ENCODE measurements around the gene DCST2. TPM values are rescaled to one million over a fixed set of nuclear protein-coding genes. Genes with fewer than 3 reads are reported as not detected.

Gene DCST2
- total and polyA plus RNA-seq, 9 of the 15 experiments (the other 6 are each of a cell fraction or from before 2014, with no cell fraction given) = 0.09 to 0.49 (median 0.11) TPM; not detected in 3

GRCh38 chr1:154998818-154999570 is 34.6 kb downstream of the DCST2 start (continued):
- no peak for TF ChIP-seq ZNF436 (CRISPR knock-in tag; IDR thresholded peaks at IDR 0.05)
- no peak for TF ChIP-seq NR2F6 (CRISPR knock-in tag; IDR thresholded peaks at IDR 0.05)
- no peak for TF ChIP-seq ZNF263 (CRISPR knock-in tag; IDR thresholded peaks at IDR 0.05; ENCODE audit: borderline replicate concordance)
- no peak for TF ChIP-seq HDAC8 (tag; IDR thresholded peaks at IDR 0.05)
- no peak for TF ChIP-seq MTA2 (IDR thresholded peaks at IDR 0.05; ENCODE audit: low read depth)
- no peak for TF ChIP-seq SRSF7 (optimal IDR thresholded peaks at IDR 0.05; ENCODE audit: low read depth, low read length)
- TF ChIP-seq, protein P1, sequence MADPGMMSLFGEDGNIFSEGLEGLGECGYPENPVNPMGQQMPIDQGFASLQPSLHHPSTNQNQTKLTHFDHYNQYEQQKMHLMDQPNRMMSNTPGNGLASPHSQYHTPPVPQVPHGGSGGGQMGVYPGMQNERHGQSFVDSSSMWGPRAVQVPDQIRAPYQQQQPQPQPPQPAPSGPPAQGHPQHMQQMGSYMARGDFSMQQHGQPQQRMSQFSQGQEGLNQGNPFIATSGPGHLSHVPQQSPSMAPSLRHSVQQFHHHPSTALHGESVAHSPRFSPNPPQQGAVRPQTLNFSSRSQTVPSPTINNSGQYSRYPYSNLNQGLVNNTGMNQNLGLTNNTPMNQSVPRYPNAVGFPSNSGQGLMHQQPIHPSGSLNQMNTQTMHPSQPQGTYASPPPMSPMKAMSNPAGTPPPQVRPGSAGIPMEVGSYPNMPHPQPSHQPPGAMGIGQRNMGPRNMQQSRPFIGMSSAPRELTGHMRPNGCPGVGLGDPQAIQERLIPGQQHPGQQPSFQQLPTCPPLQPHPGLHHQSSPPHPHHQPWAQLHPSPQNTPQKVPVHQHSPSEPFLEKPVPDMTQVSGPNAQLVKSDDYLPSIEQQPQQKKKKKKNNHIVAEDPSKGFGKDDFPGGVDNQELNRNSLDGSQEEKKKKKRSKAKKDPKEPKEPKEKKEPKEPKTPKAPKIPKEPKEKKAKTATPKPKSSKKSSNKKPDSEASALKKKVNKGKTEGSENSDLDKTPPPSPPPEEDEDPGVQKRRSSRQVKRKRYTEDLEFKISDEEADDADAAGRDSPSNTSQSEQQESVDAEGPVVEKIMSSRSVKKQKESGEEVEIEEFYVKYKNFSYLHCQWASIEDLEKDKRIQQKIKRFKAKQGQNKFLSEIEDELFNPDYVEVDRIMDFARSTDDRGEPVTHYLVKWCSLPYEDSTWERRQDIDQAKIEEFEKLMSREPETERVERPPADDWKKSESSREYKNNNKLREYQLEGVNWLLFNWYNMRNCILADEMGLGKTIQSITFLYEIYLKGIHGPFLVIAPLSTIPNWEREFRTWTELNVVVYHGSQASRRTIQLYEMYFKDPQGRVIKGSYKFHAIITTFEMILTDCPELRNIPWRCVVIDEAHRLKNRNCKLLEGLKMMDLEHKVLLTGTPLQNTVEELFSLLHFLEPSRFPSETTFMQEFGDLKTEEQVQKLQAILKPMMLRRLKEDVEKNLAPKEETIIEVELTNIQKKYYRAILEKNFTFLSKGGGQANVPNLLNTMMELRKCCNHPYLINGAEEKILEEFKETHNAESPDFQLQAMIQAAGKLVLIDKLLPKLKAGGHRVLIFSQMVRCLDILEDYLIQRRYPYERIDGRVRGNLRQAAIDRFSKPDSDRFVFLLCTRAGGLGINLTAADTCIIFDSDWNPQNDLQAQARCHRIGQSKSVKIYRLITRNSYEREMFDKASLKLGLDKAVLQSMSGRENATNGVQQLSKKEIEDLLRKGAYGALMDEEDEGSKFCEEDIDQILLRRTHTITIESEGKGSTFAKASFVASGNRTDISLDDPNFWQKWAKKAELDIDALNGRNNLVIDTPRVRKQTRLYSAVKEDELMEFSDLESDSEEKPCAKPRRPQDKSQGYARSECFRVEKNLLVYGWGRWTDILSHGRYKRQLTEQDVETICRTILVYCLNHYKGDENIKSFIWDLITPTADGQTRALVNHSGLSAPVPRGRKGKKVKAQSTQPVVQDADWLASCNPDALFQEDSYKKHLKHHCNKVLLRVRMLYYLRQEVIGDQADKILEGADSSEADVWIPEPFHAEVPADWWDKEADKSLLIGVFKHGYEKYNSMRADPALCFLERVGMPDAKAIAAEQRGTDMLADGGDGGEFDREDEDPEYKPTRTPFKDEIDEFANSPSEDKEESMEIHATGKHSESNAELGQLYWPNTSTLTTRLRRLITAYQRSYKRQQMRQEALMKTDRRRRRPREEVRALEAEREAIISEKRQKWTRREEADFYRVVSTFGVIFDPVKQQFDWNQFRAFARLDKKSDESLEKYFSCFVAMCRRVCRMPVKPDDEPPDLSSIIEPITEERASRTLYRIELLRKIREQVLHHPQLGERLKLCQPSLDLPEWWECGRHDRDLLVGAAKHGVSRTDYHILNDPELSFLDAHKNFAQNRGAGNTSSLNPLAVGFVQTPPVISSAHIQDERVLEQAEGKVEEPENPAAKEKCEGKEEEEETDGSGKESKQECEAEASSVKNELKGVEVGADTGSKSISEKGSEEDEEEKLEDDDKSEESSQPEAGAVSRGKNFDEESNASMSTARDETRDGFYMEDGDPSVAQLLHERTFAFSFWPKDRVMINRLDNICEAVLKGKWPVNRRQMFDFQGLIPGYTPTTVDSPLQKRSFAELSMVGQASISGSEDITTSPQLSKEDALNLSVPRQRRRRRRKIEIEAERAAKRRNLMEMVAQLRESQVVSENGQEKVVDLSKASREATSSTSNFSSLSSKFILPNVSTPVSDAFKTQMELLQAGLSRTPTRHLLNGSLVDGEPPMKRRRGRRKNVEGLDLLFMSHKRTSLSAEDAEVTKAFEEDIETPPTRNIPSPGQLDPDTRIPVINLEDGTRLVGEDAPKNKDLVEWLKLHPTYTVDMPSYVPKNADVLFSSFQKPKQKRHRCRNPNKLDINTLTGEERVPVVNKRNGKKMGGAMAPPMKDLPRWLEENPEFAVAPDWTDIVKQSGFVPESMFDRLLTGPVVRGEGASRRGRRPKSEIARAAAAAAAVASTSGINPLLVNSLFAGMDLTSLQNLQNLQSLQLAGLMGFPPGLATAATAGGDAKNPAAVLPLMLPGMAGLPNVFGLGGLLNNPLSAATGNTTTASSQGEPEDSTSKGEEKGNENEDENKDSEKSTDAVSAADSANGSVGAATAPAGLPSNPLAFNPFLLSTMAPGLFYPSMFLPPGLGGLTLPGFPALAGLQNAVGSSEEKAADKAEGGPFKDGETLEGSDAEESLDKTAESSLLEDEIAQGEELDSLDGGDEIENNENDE (IDR thresholded peaks at IDR 0.05; ENCODE audit: low read depth, low read length) = no peak
- no peak for TF ChIP-seq ZNF699 (CRISPR knock-in tag; IDR thresholded peaks at IDR 0.05; ENCODE audit: insufficient replicate concordance)
- no peak for TF ChIP-seq TRIM24 (IDR thresholded peaks at IDR 0.05)
- TF ChIP-seq TAL1 (IDR thresholded peaks at IDR 0.05) = no peak
- no peak for TF ChIP-seq CHCHD3 (CRISPR knock-in tag; IDR thresholded peaks at IDR 0.05)
- no peak for TF ChIP-seq CBFA2T2 (conservative IDR thresholded peaks at IDR 0.05)
- no peak for TF ChIP-seq ZNF589 (CRISPR knock-in tag; IDR thresholded peaks at IDR 0.05; ENCODE audit: low read depth)
- peak; percentile 44; the same call in 1 of the 2 replicates for TF ChIP-seq ETV5 (CRISPR knock-in tag; IDR thresholded peaks at IDR 0.05; ENCODE audit: low read depth)
- no peak for TF ChIP-seq SMAD2 (IDR thresholded peaks at IDR 0.05; ENCODE audit: low read depth, low read length)
- TF ChIP-seq NFRKB (IDR thresholded peaks at IDR 0.05; ENCODE audit: low read depth) = no peak
- TF ChIP-seq ZNF75A (CRISPR knock-in tag; IDR thresholded peaks at IDR 0.05) = no peak

Data from K562 (cell line).